ENCODE results near the gene MROH8.

DNA sequence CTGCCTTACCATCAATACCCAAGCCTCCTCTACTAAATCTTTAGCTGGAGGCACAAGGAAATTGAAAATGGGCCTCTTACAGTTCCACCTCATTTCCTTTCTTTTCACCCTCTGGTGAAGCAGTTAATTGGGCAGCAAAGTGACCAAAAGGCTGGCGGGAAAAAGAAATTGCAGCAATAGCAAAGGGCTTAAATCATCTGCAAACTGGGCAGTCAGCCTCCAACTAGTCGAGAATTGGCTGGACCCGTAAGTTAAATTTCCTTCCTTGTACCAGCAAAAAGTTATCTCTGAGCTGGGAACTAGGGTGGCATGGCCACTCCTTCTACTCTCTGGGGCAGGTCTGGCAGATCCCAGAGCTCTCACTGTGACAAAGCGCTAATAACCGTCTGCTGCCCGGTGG, 48.7 kb upstream of the MROH8 start:
- TF ChIP-seq POLR2A (IDR thresholded peaks at IDR 0.05; ENCODE audit: low read depth, low read length) (no peak), TAF1 (IDR thresholded peaks at IDR 0.05; ENCODE audit: low read depth, low read length) (no peak), POLR2AphosphoS5 (IDR thresholded peaks at IDR 0.05; ENCODE audit: low read depth, low read length) (no peak)

Data from GM12891 (cell line).